HEK293 (cell line): ENCODE data around the gene NSD1.

Experiments
- CTCF ChIP-seq: fragments of 450-650 bp; formaldehyde crosslinking; IDR thresholded peaks from 2 replicates; pipeline ENCODE4 v1.5.1; 2016; ENCODE audit warnings: missing biosample characterization, missing genetic modification characterization
- MZF1 ChIP-seq: fragments of 450-650 bp; formaldehyde crosslinking; IDR thresholded peaks from 2 replicates; pipeline ENCODE4 v1.5.1; 2017; ENCODE audit warnings: missing biosample characterization, missing genetic modification characterization, borderline replicate concordance
- PBX3 ChIP-seq: sonication (generic); formaldehyde crosslinking; IDR thresholded peaks from 2 replicates; pipeline ENCODE4 v1.8.1; 2022; ENCODE audit warnings: mild to moderate bottlenecking, moderate library complexity, missing genetic modification reagents
- PRDM10 ChIP-seq: fragments of 450-650 bp; formaldehyde crosslinking; IDR thresholded peaks from 2 replicates; pipeline ENCODE4 v1.5.1; 2016; ENCODE audit warnings: missing biosample characterization, missing genetic modification characterization
- ZNF248 ChIP-seq: fragments of 450-650 bp; formaldehyde crosslinking; IDR thresholded peaks from 2 replicates; pipeline ENCODE4 v1.5.1; 2017; ENCODE audit warnings: missing biosample characterization, missing genetic modification characterization
- ZNF274 ChIP-seq, 2 experiments: fragments of 200-500 bp in 1 of 2; fragments of 450-650 bp in 1 of 2; sonication (Bioruptor generic) in 1 of 2; formaldehyde crosslinking in 1 of 2; IDR thresholded peaks; 2 replicates each; pipeline versions ENCODE4 v1.5.1 to v1.6.1; 2014 to 2016; ENCODE audit warnings: borderline replicate concordance in 1 of 2, inconsistent platforms in 1 of 2, low read length in 1 of 2, missing biosample characterization in 1 of 2, missing genetic modification characterization in 1 of 2
- ZNF292 ChIP-seq: fragments of 450-650 bp; formaldehyde crosslinking; IDR thresholded peaks from 2 replicates; pipeline ENCODE4 v1.5.1; 2016; ENCODE audit warnings: low read depth, missing biosample characterization, missing genetic modification characterization, borderline replicate concordance

DNA sequence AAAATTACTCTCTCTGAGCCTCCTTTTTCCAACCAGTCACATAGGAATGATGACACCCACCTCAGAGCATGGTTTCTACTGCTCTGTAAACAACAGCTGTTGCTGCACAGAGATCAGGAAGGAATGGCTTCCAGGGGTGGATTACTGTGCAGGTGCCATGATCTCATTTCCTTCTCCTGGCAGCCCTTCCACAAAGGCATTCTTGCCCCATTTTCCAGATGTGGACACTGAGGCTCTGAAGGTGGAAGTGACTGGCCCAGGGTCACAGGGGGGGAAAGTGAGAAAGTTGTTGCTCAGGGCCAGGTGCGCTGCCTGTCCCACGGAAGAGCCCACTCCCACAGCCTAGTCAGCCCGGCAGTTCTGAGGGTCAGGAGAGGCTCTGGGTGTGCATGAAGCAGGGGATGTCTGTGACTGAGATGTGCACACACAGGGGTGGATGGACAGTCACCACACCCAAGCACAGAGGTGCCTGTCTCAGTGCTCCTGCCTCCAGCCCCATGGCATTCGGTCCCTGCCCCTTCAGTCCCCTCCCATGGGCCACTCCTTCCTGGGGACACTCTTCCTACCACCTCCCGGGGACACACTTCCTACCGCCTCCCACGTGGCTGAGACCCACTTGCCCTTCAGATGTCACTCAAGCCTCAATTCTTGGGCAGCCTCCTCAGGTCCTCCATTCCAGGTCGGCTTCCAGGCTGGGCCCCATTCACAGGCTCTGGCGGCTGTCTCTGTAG, 29.9 kb upstream of the NSD1 start:
- no peak for TF ChIP-seq CTCF (tag by site-specific recombination)
- TF ChIP-seq ZNF292 (tag by site-specific recombination) = no peak
- no peak for TF ChIP-seq PBX3 (CRISPR knock-in tag)
- no peak for TF ChIP-seq PRDM10 (tag by site-specific recombination)
- TF ChIP-seq MZF1 (tag by site-specific recombination) = no peak
- TF ChIP-seq ZNF248 (tag by site-specific recombination) = no peak
- TF ChIP-seq ZNF274 (IDR thresholded peaks at IDR 0.05; ENCODE audit: low read length) = no peak
- no peak for TF ChIP-seq ZNF274 (tag by site-specific recombination; IDR thresholded peaks at IDR 0.05; ENCODE audit: borderline replicate concordance)
